HepG2 (cell line): ENCODE measurements around the gene RAB29. TPM values are rescaled to one million over a fixed set of nuclear protein-coding genes. Genes with fewer than 3 reads are reported as not detected.

Experiments used
- ATAC-seq: fragments of 200-7000 bp; cut with Tn5 transposase; 3 replicates; pipeline ENCODE4 v1.9.1; 2020; ENCODE audit warnings: mild to moderate bottlenecking, moderate library complexity
- BruUV-seq: library from RNA; stranded (reverse); fragments of 400-500 nt; replicated peaks from 2 replicates; lab custom pipeline; 2021; lab: Mats Ljungman, UMichigan
- CTCF ChIA-PET: fragments of 300-600 bp; formaldehyde crosslinking; extraction: SDS; loops from one replicate; lab custom pipeline; 2021; ENCODE audit warnings: low total read pairs, inconsistent platforms, low intra/inter-chr PET ratio; lab: Yijun Ruan, JAX
- POLR2A ChIA-PET: fragments of 350-600 bp; sonication (Branson Sonifier 250); formaldehyde crosslinking; loops from one replicate; lab custom pipeline; 2020; ENCODE audit warnings: antibody characterized with exemption, inconsistent platforms; lab: Yijun Ruan, JAX
- DNase-seq: peaks from one replicate; pipeline ENCODE4 v3.0.0-alpha.2; 2015; ENCODE audit warnings: low spot score
- FAIRE-seq: peaks from 3 replicates; lab custom pipeline; 2011; peaks lifted over from hg19 to GRCh38; lab: Jason Lieb, UNC
- H2AFZ ChIP-seq: one replicate; pipeline ENCODE4 v1.6.1; 2011; ENCODE audit warnings: low read length, inconsistent platforms
- H3K27ac ChIP-seq: fragments of 300-600 bp; 3 replicates; pipeline ENCODE4 v1.8.0; 2011; ENCODE audit warnings: mixed run types, mild to moderate bottlenecking, mixed read lengths, low read length, inconsistent platforms; ENCODE audit not compliant: insufficient read depth; ENCODE audit errors: extremely low read length
- H3K27me3 ChIP-seq, 2 experiments: fragments of 200-600 bp in 1 of 2; 2 replicates in 1 of 2; 3 replicates in 1 of 2; pipeline versions ENCODE4 v1.6.0 to v1.8.0; 2011; ENCODE audit warnings: low read length in 2 of 2, mild to moderate bottlenecking in 2 of 2, moderate library complexity in 2 of 2, inconsistent platforms in 1 of 2; ENCODE audit not compliant: insufficient read depth in 2 of 2, control insufficient read depth in 1 of 2
- H3K36me3 ChIP-seq, 2 experiments: fragments of 200-600 bp in 1 of 2; replicated peaks in 1 of 2; 2 replicates in 1 of 2; 3 replicates in 1 of 2; pipeline versions ENCODE4 v1.5.1 to v1.8.0; 2011; ENCODE audit warnings: low read length in 2 of 2, inconsistent platforms in 1 of 2; ENCODE audit not compliant: insufficient read depth in 2 of 2, control insufficient read depth in 1 of 2
- H3K4me1 ChIP-seq: 2 replicates; pipeline ENCODE4 v1.5.1; 2012; ENCODE audit warnings: low read length, inconsistent platforms; ENCODE audit not compliant: insufficient read depth
- H3K4me2 ChIP-seq: 2 replicates; pipeline ENCODE4 v1.6.0; 2011; ENCODE audit warnings: low read depth, low read length, inconsistent platforms
- H3K4me3 ChIP-seq, 3 experiments: fragments of 200-600 bp in 1 of 3; sonication (generic), shearing (Covaris generic) in 1 of 3; replicated peaks in 1 of 3; 2 replicates each; pipeline ENCODE4 v1.5.1; 2011 to 2016; ENCODE audit warnings: low read length in 3 of 3, inconsistent platforms in 2 of 3, low read depth in 2 of 3, mild to moderate bottlenecking in 2 of 3, control low read depth in 1 of 3, mixed read lengths in 1 of 3; ENCODE audit not compliant: insufficient read depth in 1 of 3
- H3K79me2 ChIP-seq: one replicate; pipeline ENCODE4 v1.6.1; 2011; ENCODE audit warnings: low read length, inconsistent platforms; ENCODE audit not compliant: insufficient read depth
- H3K9ac ChIP-seq: 2 replicates; pipeline ENCODE4 v1.6.0; 2011; ENCODE audit warnings: mild to moderate bottlenecking, low read depth, low read length, inconsistent platforms; ENCODE audit not compliant: insufficient read depth
- H3K9me3 ChIP-seq: 2 replicates; pipeline ENCODE4 v1.5.1; 2012; ENCODE audit warnings: mild to moderate bottlenecking, low read length
- H4K20me1 ChIP-seq: 2 replicates; pipeline ENCODE4 v1.6.0; 2011; ENCODE audit warnings: inconsistent platforms, mild to moderate bottlenecking, low read length, moderate library complexity; ENCODE audit not compliant: insufficient read depth
- ADNP ChIP-seq: sonication (generic); formaldehyde crosslinking; IDR thresholded peaks from 2 replicates; pipeline ENCODE4 v1.4.0; 2020; ENCODE audit warnings: missing genetic modification reagents
- ETV6 ChIP-seq: sonication (generic); formaldehyde crosslinking; conservative IDR thresholded peaks from 2 replicates; pipeline ENCODE4 v1.4.0; 2020; ENCODE audit warnings: missing genetic modification reagents
- HMGXB4 ChIP-seq, 2 experiments: sonication (generic) in 1 of 2; formaldehyde crosslinking in 1 of 2; IDR thresholded peaks; 2 replicates each; pipeline versions ENCODE4 v1.4.0 to v1.6.1; 2018 to 2020; ENCODE audit warnings: missing genetic modification reagents in 2 of 2, borderline replicate concordance in 1 of 2, low read depth in 1 of 2, mild to moderate bottlenecking in 1 of 2, missing biosample characterization in 1 of 2
- HNF4G ChIP-seq, 2 experiments: sonication (generic) in 1 of 2; formaldehyde crosslinking in 1 of 2; IDR thresholded peaks; 2 replicates each; pipeline versions ENCODE4 v1.4.0 to v1.6.1; 2011 to 2020; ENCODE audit warnings: borderline replicate concordance in 2 of 2, low read depth in 2 of 2, mild to moderate bottlenecking in 2 of 2, low read length in 1 of 2, missing genetic modification reagents in 1 of 2, moderate library complexity in 1 of 2
- MAFF ChIP-seq: IDR thresholded peaks from 2 replicates; pipeline ENCODE4 v1.6.1; 2011; ENCODE audit warnings: low read depth, low read length, improper control_type of control experiment
- MAFK ChIP-seq, 2 experiments: IDR thresholded peaks in 1 of 2; conservative IDR thresholded peaks in 1 of 2; 2 replicates each; pipeline ENCODE4 v1.6.1; 2011; ENCODE audit warnings: improper control_type of control experiment in 2 of 2, low read length in 2 of 2
- MIXL1 ChIP-seq: IDR thresholded peaks from 2 replicates; pipeline ENCODE4 v1.6.1; 2016
- MTERF4 ChIP-seq: sonication (generic); formaldehyde crosslinking; IDR thresholded peaks from 2 replicates; pipeline ENCODE4 v1.8.0; 2023; ENCODE audit warnings: mild to moderate bottlenecking, missing genetic modification reagents
- NFATC3 ChIP-seq: sonication (generic); formaldehyde crosslinking; IDR thresholded peaks from 2 replicates; pipeline ENCODE4 v1.5.1; 2020; ENCODE audit warnings: mild to moderate bottlenecking, missing genetic modification reagents
- PPARG ChIP-seq: conservative IDR thresholded peaks from 2 replicates; pipeline ENCODE4 v1.6.1; 2016; ENCODE audit warnings: missing biosample characterization, missing genetic modification reagents
- RCOR2 ChIP-seq: IDR thresholded peaks from 2 replicates; pipeline ENCODE4 v1.6.1; 2016; ENCODE audit warnings: missing biosample characterization, missing genetic modification reagents
- SAFB2 ChIP-seq: sonication (generic); formaldehyde crosslinking; IDR thresholded peaks from 2 replicates; pipeline ENCODE4 v1.5.1; 2020; ENCODE audit warnings: missing genetic modification reagents, low read depth, mild to moderate bottlenecking, borderline replicate concordance
- SCMH1 ChIP-seq: sonication (generic); formaldehyde crosslinking; IDR thresholded peaks from 2 replicates; pipeline ENCODE4 v1.9.0; 2021; ENCODE audit warnings: missing genetic modification reagents, mild to moderate bottlenecking, borderline replicate concordance
- SIX1 ChIP-seq: sonication (generic); formaldehyde crosslinking; IDR thresholded peaks from 2 replicates; pipeline ENCODE4 v1.4.0; 2020; ENCODE audit warnings: missing genetic modification reagents, borderline replicate concordance
- SKI ChIP-seq: fragments of 450-650 bp; IDR thresholded peaks from one replicate; pipeline ENCODE4 v1.6.1; 2018; ENCODE audit warnings: mild to moderate bottlenecking; ENCODE audit not compliant: partially characterized antibody
- TAF1 ChIP-seq: sonication (generic); formaldehyde crosslinking; IDR thresholded peaks from 2 replicates; pipeline ENCODE4 v1.4.0; 2020; ENCODE audit warnings: missing genetic modification reagents
- ZNF317 ChIP-seq: sonication (generic); formaldehyde crosslinking; IDR thresholded peaks from 2 replicates; pipeline ENCODE4 v1.5.0; 2020; ENCODE audit warnings: mild to moderate bottlenecking, missing genetic modification reagents
- ZNF329 ChIP-seq: sonication (generic); formaldehyde crosslinking; IDR thresholded peaks from 2 replicates; pipeline ENCODE4 v1.9.0; 2021; ENCODE audit warnings: low read depth, mild to moderate bottlenecking, missing genetic modification reagents
- ZNF713 ChIP-seq: sonication (generic); formaldehyde crosslinking; IDR thresholded peaks from 2 replicates; pipeline ENCODE4 v1.4.0; 2020; ENCODE audit warnings: mild to moderate bottlenecking, missing genetic modification reagents
- ZNF768 ChIP-seq: sonication (generic); formaldehyde crosslinking; IDR thresholded peaks from 2 replicates; pipeline ENCODE4 v1.4.0; 2020; ENCODE audit warnings: missing genetic modification reagents
- WGBS: methylation state at CpG from one replicate; pipeline ENCODE4 v1.1.6; 2017; ENCODE audit warnings: low lambda C conversion rate; 5-methylcytosine and 5-hydroxymethylcytosine counted together
- in situ Hi-C: cut with HindIII; loops from 2 replicates; pipeline ENCODE4 v1.10.0; 2017; ENCODE audit warnings: low pct_unique_long_range_greater_than_20kb; ENCODE audit not compliant: extremely low pct_ligation_motif_present
- intact Hi-C: fragments of 100-400 bp; cut with micrococcal nuclease; formaldehyde crosslinking; loops from one replicate; pipeline ENCODE4 v1.10.0; 2022; ENCODE audit not compliant: unreplicated experiment
- polyA plus RNA-seq, 8 experiments: library from polyadenylated mRNA; depleted of rRNA in 3 of 8; stranded (reverse) in 7 of 8; unstranded in 1 of 8; fragments of >200 nt; fragmentation: Illumina TruSeq in 4 of 8; extraction: Trizol in 4 of 8; gene quantifications; 2 replicates each; pipeline versions ENCODE4 v1.2.1 to v1.2.3, GENCODE V29; 2011 to 2016; ENCODE audit warnings: low read depth in 4 of 8, missing spikeins in 1 of 8, mixed read lengths in 1 of 8; ENCODE audit not compliant: insufficient read depth in 1 of 8
- total RNA-seq, 5 experiments: library from RNA; depleted of rRNA; stranded (reverse); fragments of >200 nt; fragmentation: Illumina TruSeq; extraction: Trizol; gene quantifications; 2 replicates each; pipeline ENCODE4 v1.2.3, GENCODE V29; 2016; ENCODE audit warnings: low read depth in 1 of 5
- TF ChIP-seq, protein P1 (sequence below): sonication (generic); formaldehyde crosslinking; IDR thresholded peaks from 2 replicates; pipeline ENCODE4 v1.4.0; 2020; ENCODE audit warnings: mild to moderate bottlenecking, missing genetic modification reagents

The RAB29 gene
- total and polyA plus RNA-seq, 2 of the 13 experiments (the other 11 are each of a cell fraction or from before 2014, with no cell fraction given) = 8.7 to 10.1 TPM

DNA sequence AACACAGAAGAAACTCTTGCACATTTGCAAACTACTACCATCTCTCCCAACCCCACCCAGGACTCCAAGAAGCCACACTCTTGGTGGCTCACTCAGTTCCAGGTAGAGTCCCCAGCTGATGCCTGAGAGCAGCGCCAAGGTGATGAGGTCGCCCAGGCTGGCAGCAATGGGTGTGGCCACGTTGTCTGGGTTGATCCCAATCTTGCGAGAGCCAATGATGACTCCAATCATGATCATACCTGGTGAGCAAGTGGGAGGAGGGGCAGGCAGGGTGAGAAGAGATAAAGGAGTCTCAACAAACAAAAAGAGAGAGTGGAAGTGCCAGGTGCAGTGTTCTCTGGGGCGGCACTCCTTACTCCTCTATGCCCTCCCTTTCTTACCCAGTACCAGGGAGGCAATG is 23.3 kb upstream of the RAB29 start (continued):
- TF ChIP-seq HMGXB4 (CRISPR knock-in tag; IDR thresholded peaks at IDR 0.05; ENCODE audit: borderline replicate concordance in 1 of 2, low read depth in 1 of 2) (no peak), PPARG (CRISPR knock-in tag) (no peak), SAFB2 (no peak), TAF1 (CRISPR knock-in tag) (no peak), ADNP (CRISPR knock-in tag) (no peak), ZNF317 (CRISPR knock-in tag) (no peak), NFATC3 (no peak)

DNA sequence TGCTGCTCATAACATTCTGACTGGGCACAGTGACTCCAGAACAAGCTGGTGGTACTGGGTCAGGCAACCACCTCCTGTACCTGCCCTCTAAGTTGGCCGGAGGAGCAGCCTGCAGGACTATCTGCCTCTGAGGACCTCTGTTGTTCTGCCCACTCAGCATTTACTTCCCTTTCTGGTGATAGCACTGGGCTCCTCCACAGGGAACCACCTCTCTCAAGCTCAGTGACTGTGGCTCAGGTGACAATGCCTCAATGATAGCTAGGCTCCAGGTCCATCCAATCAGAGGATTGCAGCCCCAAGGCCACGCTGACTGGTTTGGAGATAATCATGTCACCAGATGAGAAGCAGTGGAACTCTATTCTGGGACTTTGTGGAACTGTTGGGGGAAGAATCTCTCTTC is 21.9 kb upstream of the RAB29 start:
- no peak for TF ChIP-seq ETV6
- TF ChIP-seq ZNF713 (CRISPR knock-in tag) = no peak
- peak; percentile 92 to 93 for TF ChIP-seq MAFK (conservative IDR thresholded peaks at IDR 0.05 in 1 of 2, IDR thresholded peaks at IDR 0.05 in 1 of 2; ENCODE audit: low read length in 2 of 2)
- no peak for TF ChIP-seq ZNF768
- TF ChIP-seq RCOR2 (CRISPR knock-in tag) = no peak
- TF ChIP-seq SKI = no peak
- TF ChIP-seq MIXL1 (CRISPR knock-in tag) = no peak
- no peak for TF ChIP-seq HNF4G (IDR thresholded peaks at IDR 0.05; ENCODE audit: borderline replicate concordance, low read depth, low read length)
- no peak for TF ChIP-seq HNF4G (CRISPR knock-in tag; IDR thresholded peaks at IDR 0.05; ENCODE audit: borderline replicate concordance, low read depth)
- TF ChIP-seq, protein P1, sequence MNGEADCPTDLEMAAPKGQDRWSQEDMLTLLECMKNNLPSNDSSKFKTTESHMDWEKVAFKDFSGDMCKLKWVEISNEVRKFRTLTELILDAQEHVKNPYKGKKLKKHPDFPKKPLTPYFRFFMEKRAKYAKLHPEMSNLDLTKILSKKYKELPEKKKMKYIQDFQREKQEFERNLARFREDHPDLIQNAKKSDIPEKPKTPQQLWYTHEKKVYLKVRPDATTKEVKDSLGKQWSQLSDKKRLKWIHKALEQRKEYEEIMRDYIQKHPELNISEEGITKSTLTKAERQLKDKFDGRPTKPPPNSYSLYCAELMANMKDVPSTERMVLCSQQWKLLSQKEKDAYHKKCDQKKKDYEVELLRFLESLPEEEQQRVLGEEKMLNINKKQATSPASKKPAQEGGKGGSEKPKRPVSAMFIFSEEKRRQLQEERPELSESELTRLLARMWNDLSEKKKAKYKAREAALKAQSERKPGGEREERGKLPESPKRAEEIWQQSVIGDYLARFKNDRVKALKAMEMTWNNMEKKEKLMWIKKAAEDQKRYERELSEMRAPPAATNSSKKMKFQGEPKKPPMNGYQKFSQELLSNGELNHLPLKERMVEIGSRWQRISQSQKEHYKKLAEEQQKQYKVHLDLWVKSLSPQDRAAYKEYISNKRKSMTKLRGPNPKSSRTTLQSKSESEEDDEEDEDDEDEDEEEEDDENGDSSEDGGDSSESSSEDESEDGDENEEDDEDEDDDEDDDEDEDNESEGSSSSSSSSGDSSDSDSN (CRISPR knock-in tag) = no peak
- peak; percentile 91 for TF ChIP-seq MAFF
- no peak for TF ChIP-seq MTERF4
- TF ChIP-seq SCMH1 (CRISPR knock-in tag) = no peak
- no peak for TF ChIP-seq SIX1 (CRISPR knock-in tag)
- TF ChIP-seq ZNF329 (CRISPR knock-in tag) = no peak
- Histone ChIP-seq H3K27me3 (no peaks in the 10 kb centered on the region), H3K27ac (no peak overlapping the region), H3K36me3 (no peaks in the 10 kb centered on the region), H2AFZ (no peak overlapping the region), H4K20me1 (no peaks in the 10 kb centered on the region), H3K4me3 (no peak overlapping the region), H3K4me2 (no peak overlapping the region), H3K9ac (no peak overlapping the region), H3K9me3 (no peaks in the 10 kb centered on the region), H3K4me1 (no peaks in the 10 kb centered on the region), H3K79me2 (no peaks in the 10 kb centered on the region)
- 88% methylated on average over 1 of the region's 2 CpGs for WGBS
- no peak for ATAC-seq
- POLR2A ChIA-PET = no interaction called here
- FAIRE-seq = no peak
- BruUV-seq = no TSS peak
- DNase-seq = no peak
- in situ Hi-C loops (loop anchor here (10.0 kb wide), 1 partner anchor 308 kb away; no protein-coding TSS in a partner anchor), intact Hi-C loops (no loop called here)
- CTCF ChIA-PET = no interaction called here
